NCI-H1436 treated with DMSO at 0.1 percent for 48 hours (cell line): ENCODE results near the gene AIFM3.
"Not testable (repeated sequence)": the region's sequence is repeated elsewhere in the genome, so short reads cannot be mapped to it uniquely, and the experiment has no call there.

ENCODE experiments used
- DNase-seq: peaks from one replicate; lab custom pipeline; 2025; lab: John Stamatoyannopoulos, UW

Gene AIFM3

GRCh38 chr22:20966883-20967696 lies at the start of gene AIFM3:
Gene AIFM3, plus strand, starts transcription at chr22:20967255. Its CDS starts 690 bp downstream, at chr22:20967945.
- DNase-seq = no peak

- DNase-seq = no peak
Observed at GRCh38 chr22:20918663-20919218, 48.3 kb upstream of the AIFM3 start.

GRCh38 chr22:20919718-20920117 lies 47.3 kb upstream of the AIFM3 start:
- no peak for DNase-seq

GRCh38 chr22:20920881-20921203 lies 46.2 kb upstream of the AIFM3 start:
- DNase-seq = no peak

- no peak for DNase-seq
Observed at GRCh38 chr22:20922141-20922751, 44.8 kb upstream of the AIFM3 start.

GRCh38 chr22:20926243-20926642 lies 40.8 kb upstream of the AIFM3 start:
- no peak for DNase-seq

GRCh38 chr22:20927940-20928572 lies 39.0 kb upstream of the AIFM3 start:
- no peak for DNase-seq

GRCh38 chr22:20928573-20928967 lies 38.5 kb upstream of the AIFM3 start:
- DNase-seq = no peak

GRCh38 chr22:20930004-20930403 lies 37.1 kb upstream of the AIFM3 start:
- no peak for DNase-seq

- DNase-seq = not testable (repeated sequence)
Observed at GRCh38 chr22:20930435-20930834, 36.6 kb upstream of the AIFM3 start.

GRCh38 chr22:20931126-20931654 lies 35.9 kb upstream of the AIFM3 start:
- DNase-seq = no peak

GRCh38 chr22:20933910-20934309 lies 33.1 kb upstream of the AIFM3 start:
- DNase-seq = no peak

GRCh38 chr22:20935049-20935448 lies 32.0 kb upstream of the AIFM3 start:
- DNase-seq = not testable (repeated sequence)

- not testable (repeated sequence) for DNase-seq
Observed at GRCh38 chr22:20935780-20936539, 31.1 kb upstream of the AIFM3 start.

- no peak for DNase-seq
Observed at GRCh38 chr22:20937031-20937793, 29.8 kb upstream of the AIFM3 start.

GRCh38 chr22:20937794-20938671 lies 29.0 kb upstream of the AIFM3 start:
- no peak for DNase-seq

GRCh38 chr22:20939457-20940185 lies 27.4 kb upstream of the AIFM3 start:
- DNase-seq = not testable (repeated sequence)

GRCh38 chr22:20940186-20940651 lies 26.8 kb upstream of the AIFM3 start:
- DNase-seq = no peak

GRCh38 chr22:20940904-20941385 lies 26.1 kb upstream of the AIFM3 start:
- DNase-seq = no peak
